Esophagus squamous epithelium (tissue), 4 donors: ENCODE results near the gene CAMTA1.

ENCODE experiments used
- CTCF ChIP-seq, 6 experiments: fragments of 450-650 bp in 4 of 6; fragments of 200-600 bp in 2 of 6; sonication (generic) in 2 of 6; IDR thresholded peaks; one replicate each; pipeline ENCODE4 v1.5.1; 2016 to 2019; ENCODE audit warnings: antibody characterized with exemption in 6 of 6, mild to moderate bottlenecking in 4 of 6, moderate library complexity in 4 of 6
- POLR2A ChIP-seq, 4 donors: fragments of 450-650 bp; IDR thresholded peaks; one replicate each; pipeline ENCODE4 v1.6.1; 2017; ENCODE audit warnings: antibody characterized with exemption in 4 of 4, mild to moderate bottlenecking in 4 of 4, moderate library complexity in 3 of 4

DNA sequence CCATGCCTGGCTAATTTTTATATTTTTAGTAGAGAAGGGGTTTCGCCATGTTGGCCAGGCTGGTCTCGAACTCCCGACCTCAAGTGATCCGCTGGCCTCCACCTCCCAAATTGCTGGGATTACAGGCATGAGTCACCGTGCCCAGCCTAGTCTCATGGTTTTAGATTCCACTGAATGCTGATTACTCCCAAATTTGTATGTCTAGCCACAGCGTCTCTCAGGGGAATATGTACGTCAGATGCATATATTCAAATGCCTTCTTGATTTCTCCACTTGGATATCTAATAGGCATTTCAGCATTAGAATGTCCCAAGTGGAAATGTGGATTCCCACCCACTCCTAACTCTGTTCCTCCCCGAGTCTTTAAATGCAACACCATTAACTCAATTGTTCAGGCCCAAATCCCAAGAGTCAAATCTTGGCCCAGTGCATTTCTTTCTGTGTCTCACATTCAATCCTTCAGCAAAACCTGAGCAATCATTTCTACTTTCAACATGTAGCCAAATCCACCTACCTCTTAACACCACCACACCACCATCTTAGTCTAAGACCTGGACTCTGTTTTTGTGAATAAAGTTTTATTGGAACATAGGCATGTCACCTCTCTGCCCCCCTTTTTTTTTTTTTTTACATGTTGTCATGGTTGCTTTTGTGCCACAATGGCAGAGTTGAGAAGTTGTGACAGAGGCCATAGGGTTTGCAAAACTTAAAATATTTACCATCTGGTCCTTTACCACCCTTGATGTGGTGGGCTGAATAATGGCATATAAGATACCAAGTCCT, 9.8 kb upstream of the CAMTA1 start:
- TF ChIP-seq CTCF (IDR thresholded peaks at IDR 0.05): no peak
- no peak for TF ChIP-seq POLR2A (IDR thresholded peaks at IDR 0.05)
